NCI-H345 (cell line): ENCODE measurements around the gene MDM2.
"Not testable (repeated sequence)": the region's sequence is repeated elsewhere in the genome, so short reads cannot be mapped to it uniquely, and the experiment has no call there.

ENCODE experiments used
- DNase-seq: peaks from one replicate; lab custom pipeline; 2025; lab: John Stamatoyannopoulos, UW

MDM2 gene

GRCh38 chr12:68786929-68787328 lies 21.0 kb upstream of the MDM2 start:
- DNase-seq: no peak

GRCh38 chr12:68788554-68789143 lies 19.3 kb upstream of the MDM2 start:
- DNase-seq: no peak

GRCh38 chr12:68789144-68789878 lies 18.7 kb upstream of the MDM2 start:
- DNase-seq: no peak

- DNase-seq: no peak
These were observed 17.7 kb upstream of the MDM2 start for GRCh38 chr12:68790081-68790951.

- no peak for DNase-seq
These were observed 17.1 kb upstream of the MDM2 start for GRCh38 chr12:68790952-68791234.

GRCh38 chr12:68791897-68792481 lies 16.0 kb upstream of the MDM2 start:
- DNase-seq: no peak

GRCh38 chr12:68792952-68793351 lies 15.0 kb upstream of the MDM2 start:
- no peak for DNase-seq

GRCh38 chr12:68793436-68793835 lies 14.5 kb upstream of the MDM2 start:
- DNase-seq: no peak

- no peak for DNase-seq
These were observed 13.9 kb upstream of the MDM2 start for GRCh38 chr12:68793975-68794652.

- DNase-seq: no peak
These were observed 13.2 kb upstream of the MDM2 start for GRCh38 chr12:68794653-68795251.

- no peak for DNase-seq
These were observed 11.6 kb upstream of the MDM2 start for GRCh38 chr12:68796399-68796798.

GRCh38 chr12:68798882-68799234 lies 9.1 kb upstream of the MDM2 start:
- no peak for DNase-seq

GRCh38 chr12:68800294-68800693 lies 7.7 kb upstream of the MDM2 start:
- no peak for DNase-seq

GRCh38 chr12:68801124-68801523 lies 6.9 kb upstream of the MDM2 start:
- DNase-seq: not testable (repeated sequence)

GRCh38 chr12:68802372-68802745 lies 5.6 kb upstream of the MDM2 start:
- not testable (repeated sequence) for DNase-seq

- not testable (repeated sequence) for DNase-seq
These were observed 4.9 kb upstream of the MDM2 start for GRCh38 chr12:68802911-68803651.

- DNase-seq: no peak
These were observed 3.9 kb upstream of the MDM2 start for GRCh38 chr12:68803948-68804656.

- DNase-seq: no peak
These were observed 3.1 kb upstream of the MDM2 start for GRCh38 chr12:68804657-68805591.

GRCh38 chr12:68805592-68806120 lies 2.3 kb upstream of the MDM2 start:
- no peak for DNase-seq
